Amygdala (tissue), 56 donors: Measurements from ENCODE around the gene ATP6V0B.

Source experiments
- DNase-seq, 56 donors: peaks; one replicate each; lab custom pipeline; 2025; lab: John Stamatoyannopoulos, UW

Gene ATP6V0B

GRCh38 chr1:43997295-43997999 lies 22.7 kb downstream of the ATP6V0B start:
- no peak for DNase-seq

- no peak for DNase-seq
These were observed 23.2 kb downstream of the ATP6V0B start for GRCh38 chr1:43998000-43998378.

DNA sequence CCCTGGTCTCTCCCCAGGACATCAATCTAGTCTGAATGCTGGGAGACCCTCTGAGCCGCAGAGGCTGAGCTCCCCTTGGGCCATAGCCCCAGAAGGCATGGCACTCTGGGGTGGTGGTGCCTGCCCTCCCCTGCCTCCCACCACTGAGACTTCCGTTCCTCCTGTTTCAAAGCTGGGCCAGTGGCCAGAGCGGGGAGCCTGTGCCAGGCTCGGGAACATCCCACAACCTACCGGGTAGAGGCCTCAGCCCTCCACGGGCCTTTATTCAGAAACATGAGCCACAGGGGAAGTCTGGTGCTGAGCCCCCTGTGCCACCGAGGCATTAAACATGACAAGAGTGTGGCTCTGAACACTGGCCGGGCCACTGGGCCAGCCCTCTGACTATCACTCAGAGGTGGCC lies 24.7 kb downstream of the ATP6V0B start:
- DNase-seq = peak in 2 of 56 donors; percentile 24 to 32

- DNase-seq = no peak
These were observed 25.4 kb downstream of the ATP6V0B start for GRCh38 chr1:44000122-44000665.

DNA sequence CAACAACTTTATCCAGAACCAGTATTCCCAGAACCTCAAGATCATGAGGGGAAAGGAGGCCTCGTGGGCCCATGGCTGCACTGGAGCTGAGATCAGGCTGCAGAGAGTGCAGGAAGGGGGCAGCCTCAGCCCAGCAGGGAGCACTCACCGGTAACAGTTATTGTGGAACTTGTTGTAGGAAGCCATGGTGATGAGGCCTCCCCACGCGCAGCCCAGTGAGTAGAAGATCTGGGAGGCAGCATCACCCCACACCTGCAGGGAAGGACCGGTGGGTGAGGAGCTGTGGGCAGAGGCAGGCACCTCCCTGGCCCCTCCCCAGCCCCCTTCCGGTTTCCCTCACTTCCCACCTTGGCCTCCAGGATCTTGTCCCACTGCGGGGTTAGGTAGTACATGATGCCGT lies 27.4 kb downstream of the ATP6V0B start:
- DNase-seq = no peak

GRCh38 chr1:44002606-44003157 lies 27.9 kb downstream of the ATP6V0B start:
- DNase-seq = no peak

- DNase-seq = no peak
These were observed 33.5 kb downstream of the ATP6V0B start for GRCh38 chr1:44008259-44008658.

GRCh38 chr1:44010935-44011471 lies 36.2 kb downstream of the ATP6V0B start:
- peak in 54 of 56 donors; percentile 50 to 95 (median 82) for DNase-seq

- DNase-seq = peak in 3 of 56 donors; percentile 17 to 37 (median 33)
These were observed 37.6 kb downstream of the ATP6V0B start for GRCh38 chr1:44012404-44012803.

DNA sequence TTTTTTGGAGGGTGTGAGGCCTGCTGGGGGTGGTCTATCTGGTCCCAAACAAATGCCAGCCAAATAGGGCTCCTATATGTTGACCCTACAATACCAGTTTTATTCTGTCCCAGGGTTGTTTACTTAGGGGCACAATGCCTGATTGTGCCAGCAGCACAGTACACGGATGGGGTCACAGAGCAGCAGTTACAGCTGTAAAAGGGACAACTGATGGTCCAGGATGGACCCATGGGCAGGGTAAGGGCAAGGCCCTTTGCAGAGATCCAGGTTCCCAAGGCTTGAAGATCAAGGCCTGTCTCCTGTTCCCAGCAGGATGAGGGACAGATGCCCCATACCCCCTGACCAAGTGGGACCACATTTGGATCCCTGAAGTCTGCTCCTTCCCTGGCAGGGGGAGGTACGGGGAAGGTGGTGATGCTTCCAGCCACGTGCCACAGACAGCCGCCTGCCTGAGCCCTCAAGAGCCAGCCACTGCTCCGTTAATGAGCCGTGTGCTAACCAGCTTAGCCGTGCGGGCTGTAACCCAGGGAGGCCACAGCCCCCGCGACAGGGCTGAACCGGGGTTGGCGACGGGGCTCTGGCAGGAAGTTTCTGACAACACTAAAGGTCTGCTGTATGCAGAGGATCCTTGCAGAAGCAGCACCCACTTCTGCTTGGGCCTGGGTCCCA lies 38.3 kb downstream of the ATP6V0B start:
- peak in 16 of 56 donors; percentile 23 to 64 (median 50) for DNase-seq

DNA sequence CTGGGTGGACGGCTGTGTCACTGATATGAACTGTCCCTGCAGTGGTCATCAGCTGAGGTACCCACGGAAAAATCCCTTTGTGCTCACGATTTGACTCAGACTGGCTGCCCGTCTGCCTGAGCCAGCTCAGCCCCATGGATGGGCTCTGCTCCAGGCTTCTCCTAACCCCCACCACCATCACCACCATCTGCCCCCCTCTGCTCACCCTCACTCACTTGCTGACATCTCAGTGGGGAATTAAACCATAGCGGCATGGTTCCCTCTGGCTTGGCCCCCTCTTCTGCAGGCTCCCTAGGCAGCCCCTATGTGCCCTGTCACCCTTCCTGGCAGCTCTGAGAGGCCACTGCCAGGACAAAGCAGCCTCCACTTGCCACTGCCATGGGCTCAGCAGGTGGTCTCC lies 39.2 kb downstream of the ATP6V0B start:
- DNase-seq = peak in 15 of 56 donors; percentile 19 to 54 (median 36)

DNA sequence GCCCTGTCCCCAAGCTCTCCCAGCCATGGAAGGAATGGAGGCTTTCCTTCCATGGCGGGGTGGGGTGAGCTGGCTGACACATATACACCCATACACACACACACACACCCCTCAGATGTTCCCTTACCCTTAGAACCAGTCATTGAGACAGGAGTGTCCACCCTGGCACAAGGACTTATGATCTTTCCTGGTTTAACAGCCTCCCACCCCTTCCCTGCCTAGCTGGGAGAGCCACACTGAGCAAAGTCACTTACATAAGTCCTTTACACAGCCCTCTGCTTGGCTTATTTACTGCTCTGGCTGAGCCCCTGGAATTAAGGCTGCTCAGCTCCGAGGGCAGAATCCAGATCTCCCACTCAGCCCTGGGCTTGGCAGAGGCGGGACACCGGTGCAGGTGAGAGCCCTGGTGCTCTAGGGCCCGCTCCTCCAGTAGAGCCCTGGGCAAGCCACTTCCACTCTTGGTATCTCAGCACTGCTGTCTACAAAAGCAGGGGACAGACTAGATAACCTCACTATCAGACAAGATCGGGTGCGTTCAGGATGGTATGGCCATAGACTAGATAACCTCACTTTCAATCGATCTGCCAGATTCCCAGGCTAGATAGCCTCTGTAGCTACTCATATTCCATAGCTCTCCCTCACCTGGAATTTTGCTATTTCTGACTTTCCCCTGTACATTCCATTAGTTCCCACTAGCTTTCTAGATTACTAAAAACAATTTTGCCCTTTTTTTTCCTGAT lies 39.8 kb downstream of the ATP6V0B start:
- DNase-seq = peak in 4 of 56 donors; percentile 29 to 43 (median 31)

- peak in 4 of 56 donors; percentile 14 to 30 (median 18) for DNase-seq
These were observed 40.4 kb downstream of the ATP6V0B start for GRCh38 chr1:44015206-44015605.

- peak in 17 of 56 donors; percentile 27 to 64 (median 50) for DNase-seq
These were observed 41.5 kb downstream of the ATP6V0B start for GRCh38 chr1:44016041-44016889.

DNA sequence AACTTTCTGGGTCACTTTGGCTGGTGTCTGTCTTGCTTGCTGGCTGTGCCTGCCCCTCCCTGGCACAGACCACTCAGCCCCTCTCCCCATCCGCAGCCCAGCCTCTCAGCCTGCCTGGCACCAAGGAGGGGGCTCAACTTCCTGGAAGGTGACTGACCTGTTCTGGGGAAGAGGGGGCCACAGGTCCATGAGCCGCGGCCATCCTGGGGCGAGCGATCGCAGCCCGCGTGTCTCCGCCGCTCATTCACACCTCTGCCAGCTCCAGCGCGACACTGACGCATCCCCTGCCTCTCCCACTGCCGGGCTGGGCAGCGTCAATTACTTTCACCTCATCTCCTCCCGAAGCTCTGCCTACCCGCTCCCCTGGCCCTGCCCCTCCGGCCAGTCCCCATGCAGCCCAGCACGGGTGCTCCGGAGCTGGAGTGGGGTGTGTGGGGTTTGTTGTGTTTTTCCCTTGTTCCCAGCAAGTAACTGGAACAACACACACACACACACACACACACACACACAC lies 42.2 kb downstream of the ATP6V0B start:
- peak in 16 of 56 donors; percentile 23 to 59 (median 40) for DNase-seq

DNA sequence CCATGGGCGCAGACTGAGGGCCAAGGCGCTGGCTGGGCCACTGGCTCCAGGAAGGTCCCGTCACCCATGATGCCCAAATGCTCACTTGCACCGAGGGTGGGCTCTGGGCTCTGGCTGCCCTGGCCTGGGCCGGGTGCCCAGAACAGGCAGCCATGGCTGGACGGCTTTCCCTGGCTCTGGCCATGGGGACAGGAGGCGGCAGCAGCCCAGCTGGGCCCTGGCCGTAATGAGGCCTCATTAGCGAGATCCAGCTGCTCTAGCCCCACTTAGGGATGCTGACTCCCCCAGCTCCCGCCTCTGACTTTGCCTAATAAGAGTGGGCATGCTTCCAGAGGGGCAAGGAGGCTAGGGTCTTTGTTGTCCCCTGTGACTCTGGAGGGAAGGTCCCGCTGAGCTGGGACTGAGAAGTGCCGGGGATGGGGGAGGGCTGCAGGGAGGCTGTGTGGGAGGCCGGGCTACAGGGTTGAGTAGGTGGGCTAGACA lies 44.7 kb downstream of the ATP6V0B start:
- peak in 44 of 56 donors; percentile 28 to 84 (median 61) for DNase-seq

- DNase-seq = no peak
These were observed 45.7 kb downstream of the ATP6V0B start for GRCh38 chr1:44020464-44020863.

- DNase-seq = peak in 13 of 56 donors; percentile 18 to 70 (median 38)
These were observed 46.4 kb downstream of the ATP6V0B start for GRCh38 chr1:44021156-44021555.
